Measurements from ENCODE around the gene ELP1.

DNA sequence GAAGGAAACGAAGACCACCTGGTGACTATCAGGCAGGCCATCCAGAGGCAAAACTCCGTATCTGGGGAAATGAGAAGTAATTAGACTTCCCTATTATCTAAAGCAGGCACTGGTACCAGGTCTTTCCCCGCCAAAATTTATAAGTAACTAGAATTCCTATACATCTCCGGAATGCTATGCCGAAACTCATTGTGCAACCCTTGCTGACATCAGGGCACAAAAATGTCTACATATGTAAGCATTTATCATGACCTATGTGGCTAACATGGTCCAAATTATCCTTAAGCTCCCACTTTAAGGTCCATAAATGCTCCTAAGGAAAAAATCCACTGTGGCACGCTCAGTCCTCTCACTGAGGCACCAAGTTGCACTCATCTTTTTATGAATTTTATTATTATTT lies 95.9 kb downstream of the ELP1 start:
- TF ChIP-seq BHLHE40 (IDR thresholded peaks at IDR 0.05; ENCODE audit: low read depth, low read length): no peak
- TF ChIP-seq, protein P1, sequence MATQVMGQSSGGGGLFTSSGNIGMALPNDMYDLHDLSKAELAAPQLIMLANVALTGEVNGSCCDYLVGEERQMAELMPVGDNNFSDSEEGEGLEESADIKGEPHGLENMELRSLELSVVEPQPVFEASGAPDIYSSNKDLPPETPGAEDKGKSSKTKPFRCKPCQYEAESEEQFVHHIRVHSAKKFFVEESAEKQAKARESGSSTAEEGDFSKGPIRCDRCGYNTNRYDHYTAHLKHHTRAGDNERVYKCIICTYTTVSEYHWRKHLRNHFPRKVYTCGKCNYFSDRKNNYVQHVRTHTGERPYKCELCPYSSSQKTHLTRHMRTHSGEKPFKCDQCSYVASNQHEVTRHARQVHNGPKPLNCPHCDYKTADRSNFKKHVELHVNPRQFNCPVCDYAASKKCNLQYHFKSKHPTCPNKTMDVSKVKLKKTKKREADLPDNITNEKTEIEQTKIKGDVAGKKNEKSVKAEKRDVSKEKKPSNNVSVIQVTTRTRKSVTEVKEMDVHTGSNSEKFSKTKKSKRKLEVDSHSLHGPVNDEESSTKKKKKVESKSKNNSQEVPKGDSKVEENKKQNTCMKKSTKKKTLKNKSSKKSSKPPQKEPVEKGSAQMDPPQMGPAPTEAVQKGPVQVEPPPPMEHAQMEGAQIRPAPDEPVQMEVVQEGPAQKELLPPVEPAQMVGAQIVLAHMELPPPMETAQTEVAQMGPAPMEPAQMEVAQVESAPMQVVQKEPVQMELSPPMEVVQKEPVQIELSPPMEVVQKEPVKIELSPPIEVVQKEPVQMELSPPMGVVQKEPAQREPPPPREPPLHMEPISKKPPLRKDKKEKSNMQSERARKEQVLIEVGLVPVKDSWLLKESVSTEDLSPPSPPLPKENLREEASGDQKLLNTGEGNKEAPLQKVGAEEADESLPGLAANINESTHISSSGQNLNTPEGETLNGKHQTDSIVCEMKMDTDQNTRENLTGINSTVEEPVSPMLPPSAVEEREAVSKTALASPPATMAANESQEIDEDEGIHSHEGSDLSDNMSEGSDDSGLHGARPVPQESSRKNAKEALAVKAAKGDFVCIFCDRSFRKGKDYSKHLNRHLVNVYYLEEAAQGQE (IDR thresholded peaks at IDR 0.05): no peak
- TF ChIP-seq POLR2A (IDR thresholded peaks at IDR 0.05; ENCODE audit: low read length): no peak
